ENCODE measurements around the gene ZBTB7C.

- TF ChIP-seq, protein P1, sequence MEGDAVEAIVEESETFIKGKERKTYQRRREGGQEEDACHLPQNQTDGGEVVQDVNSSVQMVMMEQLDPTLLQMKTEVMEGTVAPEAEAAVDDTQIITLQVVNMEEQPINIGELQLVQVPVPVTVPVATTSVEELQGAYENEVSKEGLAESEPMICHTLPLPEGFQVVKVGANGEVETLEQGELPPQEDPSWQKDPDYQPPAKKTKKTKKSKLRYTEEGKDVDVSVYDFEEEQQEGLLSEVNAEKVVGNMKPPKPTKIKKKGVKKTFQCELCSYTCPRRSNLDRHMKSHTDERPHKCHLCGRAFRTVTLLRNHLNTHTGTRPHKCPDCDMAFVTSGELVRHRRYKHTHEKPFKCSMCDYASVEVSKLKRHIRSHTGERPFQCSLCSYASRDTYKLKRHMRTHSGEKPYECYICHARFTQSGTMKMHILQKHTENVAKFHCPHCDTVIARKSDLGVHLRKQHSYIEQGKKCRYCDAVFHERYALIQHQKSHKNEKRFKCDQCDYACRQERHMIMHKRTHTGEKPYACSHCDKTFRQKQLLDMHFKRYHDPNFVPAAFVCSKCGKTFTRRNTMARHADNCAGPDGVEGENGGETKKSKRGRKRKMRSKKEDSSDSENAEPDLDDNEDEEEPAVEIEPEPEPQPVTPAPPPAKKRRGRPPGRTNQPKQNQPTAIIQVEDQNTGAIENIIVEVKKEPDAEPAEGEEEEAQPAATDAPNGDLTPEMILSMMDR (optimal IDR thresholded peaks at IDR 0.05 in 1 of 3, IDR thresholded peaks at IDR 0.05 in 1 of 3, conservative IDR thresholded peaks at IDR 0.05 in 1 of 3; ENCODE audit: extremely low read depth in 1 of 3, insufficient read depth in 2 of 3, low read length in 3 of 3), result no peak
- TF ChIP-seq EZH2 (IDR thresholded peaks at IDR 0.05; ENCODE audit: low read length), result no peak
Observed at GRCh38 chr18:48356151-48356745, 52.9 kb downstream of the ZBTB7C start.
